UCSD-AML1 (cell line): Measurements from ENCODE around the gene CARMIL1.
A peak's percentile ranks its signal among the peaks of the same experiment; 100 is the strongest.

ENCODE experiments used
- DNase-seq: peaks from one replicate; lab custom pipeline; 2025; ENCODE audit not compliant: unreplicated experiment; lab: John Stamatoyannopoulos, UW

CARMIL1 gene

DNA sequence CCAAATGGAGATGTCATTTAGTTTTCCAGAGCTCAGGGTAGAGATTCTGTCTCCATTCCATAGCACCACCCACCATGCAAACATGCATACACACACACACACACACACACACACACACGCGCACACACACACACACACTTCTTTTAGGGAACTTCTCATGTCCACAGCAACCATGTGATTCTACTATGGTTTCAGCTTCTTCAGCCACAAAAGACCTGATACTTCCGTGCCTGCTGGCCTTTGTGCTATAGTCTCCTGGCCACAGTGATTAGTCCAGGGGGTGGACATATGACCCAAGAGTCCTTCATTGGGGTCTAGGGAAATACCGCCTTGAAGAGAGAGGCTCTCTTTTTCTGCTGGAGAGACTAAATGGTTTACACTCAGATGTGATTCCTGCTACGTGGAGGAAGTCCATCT, 53.5 kb downstream of the CARMIL1 start:
- peak; percentile 15 for DNase-seq

DNA sequence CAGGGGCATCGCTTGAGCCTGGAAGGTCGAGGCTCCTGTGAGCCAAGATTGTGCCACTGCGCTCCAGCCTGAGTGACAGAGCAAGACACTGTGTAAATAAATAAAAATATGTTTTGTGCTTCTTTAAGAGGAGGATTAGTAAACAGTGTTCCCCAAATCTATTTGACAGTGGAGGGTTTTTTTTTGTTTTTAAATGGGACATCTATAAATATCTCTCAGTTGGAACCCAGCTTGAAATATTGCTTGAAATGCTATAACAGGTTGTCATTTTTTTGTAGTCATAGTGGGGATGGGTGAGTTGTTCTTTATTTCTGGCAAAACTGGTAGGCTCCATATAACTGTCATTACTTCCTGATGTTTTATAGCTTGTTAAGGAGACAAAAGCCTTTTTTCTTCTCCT, 54.3 kb downstream of the CARMIL1 start:
- DNase-seq, result no peak

DNA sequence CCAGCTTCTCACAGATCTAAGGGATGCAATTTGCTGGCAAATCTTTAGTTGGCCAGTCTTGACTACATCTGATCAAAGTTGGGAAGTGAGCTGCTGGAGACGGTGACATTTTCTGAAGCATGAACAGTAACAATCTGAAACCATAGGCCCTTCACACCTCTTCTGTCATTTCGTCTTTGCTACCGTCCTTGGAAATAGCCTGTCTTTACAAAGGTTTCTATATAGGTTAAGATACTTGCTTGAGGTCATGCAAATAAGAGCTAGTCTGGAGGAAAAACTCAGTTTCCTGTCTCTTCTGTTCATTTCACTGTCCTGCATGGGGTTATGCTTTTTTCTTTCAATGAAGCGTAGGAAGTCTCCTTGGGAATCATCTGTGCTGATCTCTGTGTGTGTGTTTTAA, 55.6 kb downstream of the CARMIL1 start:
- DNase-seq, result no peak

DNA sequence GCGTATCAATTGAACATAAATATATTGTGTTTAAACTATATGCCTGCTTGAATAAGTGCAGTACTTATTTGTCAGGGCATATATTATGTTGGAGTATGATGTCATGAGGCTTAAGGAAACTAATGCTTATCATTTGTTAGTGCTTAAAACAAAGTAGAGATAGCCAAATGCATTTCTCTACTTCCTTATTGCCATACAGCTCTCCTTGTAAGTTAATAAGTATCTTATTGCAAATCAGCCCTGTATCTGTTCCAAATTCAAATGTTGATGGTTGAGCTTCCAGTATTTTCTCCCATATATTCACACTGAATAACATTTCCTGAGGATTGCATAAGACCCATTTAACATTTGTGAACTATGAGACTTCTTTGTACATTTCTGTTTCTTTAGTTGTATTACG, 57.8 kb downstream of the CARMIL1 start:
- DNase-seq, result no peak

DNA sequence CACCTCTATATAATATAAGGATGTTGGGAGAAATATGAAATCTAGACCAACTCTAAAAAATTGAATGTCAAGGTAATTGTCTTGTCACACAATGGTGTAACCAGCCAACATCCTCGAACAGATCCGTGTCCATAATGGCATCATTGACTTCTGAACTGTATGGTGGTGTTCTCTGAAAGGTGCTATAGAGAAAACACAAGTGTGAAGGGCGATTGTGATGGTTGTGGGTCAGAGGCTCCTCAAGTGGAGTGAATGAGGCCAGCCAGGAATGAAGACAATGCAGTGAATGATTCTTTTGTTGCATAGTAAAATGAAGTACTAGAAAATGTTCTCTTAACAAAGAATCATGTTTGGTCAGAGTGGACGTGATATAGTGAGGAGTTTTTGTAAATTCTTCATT, 58.3 kb downstream of the CARMIL1 start:
- no peak for DNase-seq

DNA sequence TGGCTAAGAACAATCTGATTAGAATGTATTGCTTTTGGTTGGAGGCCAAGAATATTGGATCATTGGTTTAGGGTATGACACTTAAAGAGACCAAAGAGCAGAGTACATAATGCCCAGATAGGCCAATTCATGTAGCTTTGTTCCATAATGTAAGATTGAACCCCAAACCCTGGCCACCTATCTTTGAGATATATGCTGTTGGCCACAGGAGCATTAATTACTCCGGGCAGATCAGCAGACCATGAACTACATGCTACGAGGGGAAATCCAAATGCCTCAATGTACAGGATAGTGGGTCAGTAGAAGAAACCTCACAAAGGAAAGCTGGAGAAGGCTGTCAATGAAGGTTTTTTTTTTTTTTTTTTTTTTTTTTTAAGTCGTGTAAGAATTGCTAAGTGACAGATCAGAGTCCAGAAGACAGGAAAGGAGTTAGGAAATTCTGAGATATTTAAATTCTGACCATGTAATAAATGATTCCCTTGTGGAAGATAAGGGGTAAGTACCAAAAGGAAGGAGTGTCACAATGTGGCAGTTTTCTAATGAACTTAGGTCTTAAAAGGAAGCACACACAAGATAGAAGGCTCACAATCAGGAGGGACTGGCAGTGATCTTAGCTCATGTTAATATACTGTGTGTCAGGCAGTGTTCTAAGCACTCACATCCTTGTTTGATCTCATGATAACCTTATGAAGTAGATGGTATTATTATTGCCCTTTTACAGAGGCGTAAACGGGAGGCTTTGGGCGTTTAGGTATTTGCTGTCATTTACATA, 61.4 kb downstream of the CARMIL1 start:
- DNase-seq, result no peak

DNA sequence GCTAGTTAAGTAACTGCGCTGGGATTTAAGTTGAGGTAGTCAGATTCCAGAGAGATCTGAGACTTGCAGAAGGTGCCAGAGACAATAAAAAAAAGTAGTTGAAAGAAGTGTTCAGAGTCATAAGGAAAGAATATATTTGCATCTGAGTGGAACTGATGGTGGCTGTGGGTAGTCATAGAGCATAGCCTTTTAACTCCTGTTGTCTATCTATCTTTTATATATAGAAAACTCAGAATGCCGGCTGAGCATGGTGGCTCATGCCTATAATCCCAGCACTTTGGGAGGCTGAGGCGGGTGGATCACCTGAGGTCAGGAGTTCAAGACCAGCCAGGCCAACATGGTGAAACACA, 62.0 kb downstream of the CARMIL1 start:
- DNase-seq, result no peak

DNA sequence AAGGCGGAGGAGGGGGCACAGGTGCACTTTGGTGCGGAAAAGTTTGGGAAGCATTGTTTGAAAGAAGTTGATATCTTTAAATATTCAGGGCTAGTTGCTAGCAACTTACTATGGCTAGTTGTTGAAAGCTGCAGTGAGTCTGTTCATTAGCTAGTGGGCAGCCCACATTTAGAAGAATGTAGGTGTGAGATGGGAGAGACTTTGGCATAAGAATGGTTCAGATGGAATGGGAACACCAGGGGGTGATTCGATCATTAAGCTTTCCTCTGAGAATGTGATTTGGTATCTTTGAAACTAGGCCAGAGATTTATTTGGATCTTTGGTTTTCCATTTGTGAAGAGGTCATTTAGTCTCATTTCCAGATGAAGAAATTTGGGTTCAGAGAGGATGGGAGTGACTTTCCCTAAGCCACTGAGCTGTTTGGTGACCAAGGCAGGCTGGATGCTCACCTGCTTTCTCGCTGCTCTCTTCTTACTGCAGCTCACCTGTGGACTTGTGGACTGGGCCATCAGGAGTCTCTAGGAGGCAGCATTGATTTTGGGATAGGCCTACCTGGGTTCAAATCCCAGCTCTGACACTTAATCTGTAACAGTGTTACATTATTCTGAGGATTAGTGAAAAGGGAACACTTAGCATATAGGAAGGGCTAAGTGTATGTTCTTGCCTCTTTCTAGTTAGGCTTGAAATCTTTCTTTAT, 62.9 kb downstream of the CARMIL1 start:
- no peak for DNase-seq

DNA sequence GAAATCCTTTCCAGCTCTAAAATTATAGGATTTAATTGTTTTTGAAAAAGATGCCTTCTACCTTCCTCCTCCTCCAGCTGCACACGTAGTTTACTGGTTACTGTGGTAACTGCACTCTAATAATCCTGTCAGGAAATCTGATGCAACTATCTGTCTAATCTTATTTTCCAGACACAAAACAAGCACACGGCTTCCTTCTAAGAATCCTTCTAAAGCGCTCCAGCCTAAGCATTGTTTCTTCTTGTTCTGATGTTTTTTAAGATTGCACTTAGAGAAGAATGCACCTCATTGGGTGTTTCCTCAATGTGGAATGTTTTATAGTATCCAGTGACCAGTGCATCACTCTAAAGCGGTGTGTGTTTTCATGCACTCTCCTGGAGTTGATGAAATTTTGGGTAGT, 63.6 kb downstream of the CARMIL1 start:
- DNase-seq, result no peak

DNA sequence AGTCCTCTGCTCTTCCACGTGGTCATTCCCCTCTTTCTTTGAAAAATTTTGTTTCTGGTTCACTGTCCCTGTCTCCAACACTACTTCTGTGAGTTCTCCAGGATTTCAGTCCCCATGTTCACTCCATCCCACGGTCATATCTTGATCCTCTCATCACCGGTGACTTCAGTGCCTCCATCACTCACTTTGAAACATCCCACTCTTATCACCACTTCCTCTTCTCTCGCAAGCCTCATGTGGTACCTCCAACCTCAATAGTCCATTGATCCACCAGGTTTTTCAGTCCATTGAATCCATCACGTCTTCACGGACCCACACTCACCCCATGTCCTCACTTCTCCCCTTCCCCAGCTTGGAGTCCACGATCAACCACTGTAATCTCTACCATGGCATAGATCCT, 64.8 kb downstream of the CARMIL1 start:
- DNase-seq, result no peak

DNA sequence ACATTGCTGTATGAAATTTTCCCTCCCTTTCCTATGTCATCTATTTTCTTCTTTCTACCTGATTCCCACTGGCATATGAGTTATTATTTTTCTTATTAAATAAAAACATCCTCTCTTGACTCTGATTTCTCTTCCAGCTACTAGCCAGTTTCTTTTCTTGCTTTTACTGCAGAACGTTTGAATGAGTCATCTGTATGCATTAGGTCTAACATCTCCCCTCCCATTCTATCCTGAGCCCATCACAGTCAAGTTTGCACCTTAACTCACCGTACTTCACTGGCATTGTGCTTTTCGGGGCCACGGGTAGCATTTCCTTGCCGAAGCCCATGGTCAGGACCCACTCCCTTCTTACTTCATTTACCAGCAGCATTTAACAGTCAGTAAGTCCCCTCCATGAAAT, 65.7 kb downstream of the CARMIL1 start:
- no peak for DNase-seq

DNA sequence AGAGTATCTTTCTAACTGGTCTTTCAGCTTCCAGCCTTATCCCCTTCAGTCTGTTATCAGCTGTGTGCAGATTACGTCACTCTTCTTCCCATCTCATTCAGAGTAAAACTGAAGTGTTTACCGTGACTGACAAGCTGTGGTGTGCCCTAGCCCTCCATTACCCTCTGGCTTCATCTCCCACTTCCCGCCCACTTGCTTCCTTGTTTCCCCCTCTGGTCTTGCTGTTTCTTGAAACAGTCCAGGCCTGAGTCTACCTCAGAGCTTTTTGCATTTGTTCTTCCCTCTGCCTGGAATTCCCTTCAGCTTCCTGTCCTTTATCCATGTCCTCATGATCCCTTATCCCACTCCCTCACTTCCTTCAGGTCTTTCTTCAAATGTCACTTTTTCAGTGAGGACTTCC, 66.9 kb downstream of the CARMIL1 start:
- DNase-seq, result peak; percentile 42

DNA sequence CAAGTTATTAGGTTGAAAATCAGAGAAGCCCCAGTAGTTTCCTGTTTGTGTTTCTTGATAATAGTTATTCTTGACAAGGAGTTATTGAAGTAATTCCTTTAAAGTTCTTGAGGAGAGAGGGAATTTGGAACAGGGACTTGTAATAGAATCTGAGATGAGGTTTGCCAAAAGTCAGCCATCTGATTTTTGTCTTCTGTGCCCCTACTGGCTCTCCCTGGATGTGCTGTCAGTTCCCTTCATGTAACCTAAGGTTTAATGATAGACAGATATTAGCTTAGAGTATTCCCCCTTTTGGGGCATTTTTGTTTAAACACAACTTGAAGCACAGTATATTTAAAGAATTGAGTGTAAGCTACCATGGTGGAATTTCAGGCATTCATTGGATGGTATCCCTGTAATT, 71.4 kb downstream of the CARMIL1 start:
- no peak for DNase-seq

DNA sequence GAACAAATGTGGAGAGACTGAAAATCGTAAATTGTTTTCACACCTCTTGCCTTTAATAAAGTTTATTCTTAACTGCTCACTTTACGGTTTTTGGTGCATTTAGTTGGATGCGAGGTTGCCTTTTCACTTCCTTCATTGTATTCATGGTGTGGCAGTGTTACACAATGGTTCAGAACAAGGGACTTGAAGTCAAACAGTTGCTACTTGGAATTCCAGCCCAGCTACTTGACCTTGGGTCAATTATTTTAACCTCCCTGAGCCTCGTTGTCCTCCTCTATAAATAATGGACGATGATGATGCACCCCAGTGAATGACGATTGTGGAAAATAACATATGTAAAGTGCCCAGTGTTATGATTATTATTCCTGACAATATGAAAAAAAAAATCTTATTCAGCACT, 72.3 kb downstream of the CARMIL1 start:
- no peak for DNase-seq

DNA sequence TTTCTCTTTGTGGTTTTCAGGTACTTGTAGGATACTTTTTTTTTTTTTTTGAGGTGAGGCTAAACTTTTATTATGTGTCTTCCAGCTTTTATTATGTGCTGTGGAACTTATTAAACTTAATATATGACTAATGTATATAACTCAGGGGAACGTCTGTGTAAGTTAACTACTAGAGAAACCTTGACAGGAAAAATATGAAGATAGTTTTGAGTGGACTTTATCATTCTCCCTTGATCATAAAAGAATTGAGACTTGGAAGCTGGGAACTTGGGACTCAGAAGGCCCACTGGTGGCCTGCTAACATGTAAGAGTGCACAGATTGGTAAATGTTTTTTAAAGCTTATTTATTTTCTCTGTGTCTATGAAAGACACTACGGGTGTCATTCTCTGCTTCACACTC, 73.1 kb downstream of the CARMIL1 start:
- DNase-seq, result no peak

DNA sequence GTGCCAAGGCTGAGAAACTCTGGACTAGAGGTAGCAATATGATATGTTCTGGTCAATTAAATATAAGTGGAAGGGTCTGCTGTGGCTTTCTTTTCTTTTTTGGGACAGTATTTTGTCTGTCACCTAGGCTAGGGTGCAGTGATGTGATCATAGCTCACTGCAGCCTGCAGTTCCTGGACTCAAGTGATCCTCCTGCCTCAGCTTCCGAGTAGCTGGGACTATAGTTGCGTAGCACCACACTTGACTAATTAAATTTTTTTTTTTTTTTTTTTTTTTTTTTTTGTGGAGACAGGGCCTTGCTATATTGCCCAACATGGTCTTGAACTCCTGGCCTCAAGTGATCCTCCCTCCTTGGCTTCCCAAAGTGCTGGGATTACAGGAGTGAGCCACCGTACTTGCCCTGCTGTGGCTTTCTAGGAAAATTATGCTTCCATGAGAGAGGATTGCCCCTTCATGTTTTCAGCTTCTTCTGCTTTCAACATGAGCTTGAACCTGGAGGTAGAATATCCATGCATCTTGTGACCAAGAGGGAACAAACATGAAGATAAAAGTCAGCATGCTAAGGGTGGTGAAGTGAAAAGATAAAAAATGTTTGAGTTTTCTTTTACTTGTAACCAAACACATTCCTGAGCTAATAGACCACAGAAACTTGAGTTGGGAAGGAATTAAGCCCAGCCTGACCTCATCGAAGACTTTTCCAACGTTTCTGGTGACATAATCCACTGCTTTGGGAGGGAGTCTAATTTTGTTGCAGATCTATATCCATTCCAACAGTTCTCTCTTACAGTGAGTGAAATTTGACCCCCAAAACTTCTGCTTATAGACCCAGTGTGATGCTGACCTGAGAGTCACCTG, 75.1 kb downstream of the CARMIL1 start:
- DNase-seq, result no peak

DNA sequence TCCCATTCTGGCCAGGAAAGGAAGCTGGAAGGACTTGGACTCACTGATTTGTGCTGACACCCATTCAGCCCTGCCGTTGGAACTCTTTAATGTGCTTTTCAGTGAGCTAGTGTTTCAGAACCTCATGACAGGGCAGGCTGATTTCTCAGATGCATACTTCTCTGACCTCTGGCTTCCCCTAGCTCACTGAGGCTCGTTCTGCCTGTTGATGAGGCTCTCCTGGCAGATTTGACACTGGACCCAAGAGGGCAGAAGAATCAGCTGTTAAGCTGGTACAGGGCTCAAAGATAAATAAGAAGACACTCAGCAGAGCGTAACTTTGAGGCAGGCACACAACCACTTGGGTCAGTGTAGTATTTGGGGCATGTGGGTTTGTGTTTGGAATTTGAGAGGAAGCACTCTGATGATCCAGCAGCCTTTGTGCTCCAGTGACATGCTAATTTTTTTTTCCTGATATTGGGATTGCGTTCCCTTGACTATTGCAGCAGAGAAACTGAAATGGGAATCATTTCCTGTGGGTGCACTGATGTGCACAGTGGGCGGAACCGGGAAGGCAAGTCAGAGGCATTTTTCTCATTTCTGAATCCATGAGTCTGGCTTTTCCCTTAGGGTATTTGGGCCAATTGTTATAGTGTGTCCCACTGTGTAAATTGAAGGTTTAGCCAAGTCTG, 80.2 kb downstream of the CARMIL1 start:
- DNase-seq, result no peak

DNA sequence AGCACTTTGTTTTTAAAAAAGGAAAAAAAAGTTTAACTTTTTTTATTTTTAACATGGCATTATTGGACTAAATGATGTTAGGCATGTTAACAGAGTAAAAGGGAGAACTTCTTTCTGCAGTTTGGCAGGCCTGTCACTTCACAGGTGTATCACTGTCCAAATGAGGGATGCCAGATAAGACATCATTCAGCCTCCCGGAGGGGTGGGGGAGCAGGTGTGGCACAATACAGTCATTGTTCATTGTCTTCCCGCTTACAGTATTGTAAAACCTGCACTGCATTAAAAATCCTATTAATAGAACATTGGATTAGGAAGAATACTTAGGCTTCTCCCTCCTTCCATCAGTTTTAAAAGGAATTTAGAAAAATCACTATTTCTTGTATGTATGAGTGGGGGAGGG, 80.7 kb downstream of the CARMIL1 start:
- DNase-seq, result no peak

DNA sequence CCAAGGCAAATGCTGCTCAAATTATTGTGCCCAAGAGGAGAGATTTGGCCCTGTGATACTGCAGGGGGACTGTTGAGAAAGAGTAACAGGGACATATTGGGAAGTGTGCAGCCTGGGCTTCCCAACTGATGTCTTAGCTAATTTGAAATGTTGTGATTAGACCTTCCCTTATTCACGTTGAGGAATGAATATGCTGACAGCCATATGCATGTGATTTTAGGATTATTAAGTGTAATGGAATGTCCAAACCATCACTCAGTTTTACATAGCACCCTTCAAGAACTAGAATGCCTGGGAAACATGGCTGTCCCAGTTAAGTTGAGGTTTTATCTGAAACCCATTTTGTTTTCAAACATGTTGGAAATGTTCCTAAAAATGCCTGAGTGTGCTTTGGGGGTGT, 81.4 kb downstream of the CARMIL1 start:
- no peak for DNase-seq

DNA sequence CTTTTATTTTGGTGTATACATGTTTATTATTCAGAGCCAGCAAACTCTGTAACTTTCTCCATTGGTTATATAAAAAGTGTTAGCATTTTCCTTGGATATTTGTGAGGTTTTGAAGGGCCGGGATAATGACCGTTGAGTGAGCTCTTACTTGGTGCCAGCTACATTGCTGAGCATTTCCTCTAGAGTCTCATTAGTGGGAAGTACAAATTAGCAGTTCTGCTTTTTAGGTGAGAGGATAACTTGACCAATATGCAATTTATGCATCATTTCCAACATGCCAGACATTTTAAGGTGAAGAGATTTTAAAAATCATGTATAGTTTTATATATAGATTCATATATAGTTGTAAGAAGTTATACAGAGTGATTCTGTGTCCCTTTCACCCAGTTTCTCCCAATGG, 84.3 kb downstream of the CARMIL1 start:
- DNase-seq, result no peak

DNA sequence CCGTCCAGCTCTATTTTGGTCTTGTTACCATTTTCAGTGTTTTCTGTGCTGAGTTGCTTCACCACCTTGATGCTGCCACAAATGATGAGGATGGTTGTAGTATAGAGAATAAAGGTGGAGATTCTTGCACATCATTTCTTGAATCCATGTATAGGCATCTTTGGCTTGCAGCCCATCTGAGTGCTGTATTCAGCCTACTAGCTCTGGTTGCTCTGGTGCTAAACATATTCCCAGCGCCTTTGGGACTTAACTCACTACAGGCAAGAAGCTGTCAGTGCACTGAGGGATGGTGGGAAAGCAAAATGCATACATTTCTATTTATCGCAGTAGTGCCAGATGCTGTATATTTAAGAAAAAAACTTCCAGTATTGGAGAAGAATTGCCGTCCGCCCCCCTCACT, 86.0 kb downstream of the CARMIL1 start:
- DNase-seq, result no peak
